Uterus (tissue), 4 donors: Measurements from ENCODE around the gene FAM168A. TPM values are rescaled to one million over a fixed set of nuclear protein-coding genes. Genes with fewer than 3 reads are reported as not detected.
A peak's percentile ranks its signal among the peaks of the same experiment; 100 is the strongest.

Experiments used
- DNase-seq, 2 donors: peaks; one replicate each; pipeline ENCODE4 v3.0.0-alpha.2; 2019 to 2020
- H3K27ac ChIP-seq, 2 donors: fragments of 200-600 bp; sonication (generic); 1 replicate in 1 of 2; 2 replicates in 1 of 2; pipeline ENCODE4 v1.5.1; 2016 to 2018
- H3K27me3 ChIP-seq, 2 donors: fragments of 200-600 bp; sonication (generic); one replicate each; pipeline ENCODE4 v1.5.1; 2018 to 2019; ENCODE audit warnings: control low read depth in 1 of 2
- H3K36me3 ChIP-seq, 2 donors: fragments of 200-600 bp; sonication (generic); one replicate each; pipeline ENCODE4 v1.5.1; 2019; ENCODE audit warnings: control low read depth in 1 of 2
- H3K4me1 ChIP-seq, 2 donors: fragments of 200-600 bp; sonication (generic); one replicate each; pipeline ENCODE4 v1.5.1; 2018 to 2019; ENCODE audit warnings: control low read depth in 1 of 2
- H3K4me3 ChIP-seq, 2 donors: fragments of 200-600 bp; sonication (generic); 1 replicate in 1 of 2; 2 replicates in 1 of 2; pipeline ENCODE4 v1.5.1; 2018 to 2019; ENCODE audit warnings: mild to moderate bottlenecking in 1 of 2
- H3K9me3 ChIP-seq, 2 donors: fragments of 200-600 bp; sonication (generic); one replicate each; pipeline ENCODE4 v1.5.1; 2019; ENCODE audit warnings: control low read depth in 1 of 2
- CTCF ChIP-seq, 4 experiments: fragments of 200-600 bp in 2 of 4; fragments of 450-650 bp in 2 of 4; sonication (generic) in 2 of 4; IDR thresholded peaks; one replicate each; pipeline ENCODE4 v1.5.1; 2016 to 2019; ENCODE audit warnings: antibody characterized with exemption in 4 of 4, mild to moderate bottlenecking in 2 of 4, moderate library complexity in 1 of 4
- POLR2A ChIP-seq, 2 donors: fragments of 450-650 bp; IDR thresholded peaks; one replicate each; pipeline ENCODE4 v1.6.1; 2016; ENCODE audit warnings: antibody characterized with exemption in 2 of 2, mild to moderate bottlenecking in 1 of 2, moderate library complexity in 1 of 2
- intact Hi-C: fragments of 100-400 bp; cut with DNase I; formaldehyde crosslinking; loops from one replicate; pipeline ENCODE4 v1.15.1; 2023; ENCODE audit warnings: low total_unique reads
- total RNA-seq, 4 donors: library from RNA; depleted of rRNA in 3 of 4; stranded (reverse); fragments of >200 nt in 3 of 4; gene quantifications; one replicate each; pipeline versions ENCODE4 v1.1.0 to v1.2.4, GENCODE V29; 2014 to 2023
- donor health status: DM: yes; HTN: yes; CAD: no.

Gene FAM168A
- total RNA-seq, 4 donors from 2014 or later = 7.9 to 50.3 (median 25.8) TPM

GRCh38 chr11:73360743-73361369 lies 237.1 kb downstream of the FAM168A start:
- no peak for TF ChIP-seq POLR2A (IDR thresholded peaks at IDR 0.05)
- no peak for TF ChIP-seq CTCF (IDR thresholded peaks at IDR 0.05)
- Histone ChIP-seq H3K36me3 (no peaks in the 10 kb centered on the region), H3K27me3 (no peaks in the 10 kb centered on the region), H3K4me1 (no peaks in the 10 kb centered on the region), H3K4me3 (no peak overlapping the region), H3K27ac (peak overlapping the region in 1 of 2 donors; percentile 56), H3K9me3 (no peaks in the 10 kb centered on the region)
- intact Hi-C loops = no loop called here
- no peak for DNase-seq

DNA sequence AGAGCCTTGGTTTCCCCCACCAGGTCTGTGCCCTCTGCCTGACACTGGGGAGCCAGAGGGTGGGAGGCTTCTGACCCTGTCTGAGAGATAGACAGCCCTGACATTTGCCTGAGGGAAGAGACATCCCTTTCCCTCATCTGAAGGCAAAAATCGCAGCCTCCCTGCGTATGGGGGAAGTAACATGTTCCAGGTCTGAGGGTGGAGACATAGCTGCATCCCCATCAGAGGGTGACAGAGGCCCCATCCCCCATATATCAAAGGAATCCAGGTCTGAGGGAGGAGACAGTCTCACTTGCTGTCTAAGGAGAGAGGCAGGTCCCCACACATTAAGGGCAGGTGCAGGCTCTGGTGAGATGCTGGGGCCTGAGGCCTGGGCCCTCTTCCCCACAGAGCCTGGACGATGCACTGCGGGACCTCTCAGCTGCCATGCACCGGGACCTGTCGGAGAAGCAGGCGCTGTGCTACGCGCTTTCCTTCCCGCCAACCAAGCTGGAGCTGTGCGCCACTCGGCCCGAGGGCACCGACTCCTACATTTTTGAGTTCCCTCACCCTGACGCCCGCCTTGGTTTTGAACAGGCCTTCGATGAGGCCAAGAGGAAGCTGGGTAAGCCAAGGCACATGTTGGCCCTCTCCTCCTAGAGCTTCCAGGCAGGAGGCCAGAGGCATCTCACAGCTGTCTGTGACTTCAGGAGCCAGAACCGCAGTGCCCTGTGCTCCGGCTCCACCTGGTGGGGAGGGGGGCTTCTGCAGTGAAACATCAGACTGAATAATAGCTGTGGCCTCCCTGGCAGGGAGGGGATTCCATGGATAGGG lies 237.8 kb downstream of the FAM168A start:
- H3K4me3 ChIP-seq = no peak overlapping the region
- H3K9me3 ChIP-seq = no peaks in the 10 kb centered on the region
- no peaks in the 10 kb centered on the region for H3K27me3 ChIP-seq
- DNase-seq = no peak
- intact Hi-C loops = no loop called here
- no peaks in the 10 kb centered on the region for H3K4me1 ChIP-seq
- TF ChIP-seq CTCF (IDR thresholded peaks at IDR 0.05) (no peak), POLR2A (IDR thresholded peaks at IDR 0.05) (no peak)
- peak overlapping the region; percentile 54 to 56 for H3K27ac ChIP-seq
- H3K36me3 ChIP-seq = no peaks in the 10 kb centered on the region

DNA sequence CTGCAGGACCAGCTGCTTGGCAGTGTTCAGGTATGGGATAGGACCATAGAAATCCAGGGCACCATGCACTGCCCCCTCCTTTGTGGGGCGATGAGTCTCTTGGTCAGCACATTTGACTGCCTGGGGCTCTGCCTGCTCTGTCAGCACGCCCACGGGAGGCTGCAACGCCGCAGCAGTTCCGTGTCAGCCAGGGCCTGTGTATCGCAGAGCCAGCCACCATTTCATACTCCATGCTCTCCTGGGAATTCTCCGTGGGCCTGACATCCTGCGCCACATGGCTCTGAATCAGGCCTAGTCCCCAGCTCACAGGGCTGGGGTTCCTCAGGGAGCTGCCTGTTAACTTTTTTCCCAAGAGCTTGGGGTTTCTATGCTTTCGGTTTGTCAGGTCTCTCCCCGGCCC lies 238.6 kb downstream of the FAM168A start:
- Histone ChIP-seq H3K4me3 (no peak overlapping the region), H3K9me3 (no peaks in the 10 kb centered on the region), H3K4me1 (no peaks in the 10 kb centered on the region), H3K27me3 (no peaks in the 10 kb centered on the region), H3K27ac (peak overlapping the region; percentile 54 to 56), H3K36me3 (no peaks in the 10 kb centered on the region)
- intact Hi-C loops = no loop called here
- DNase-seq = peak; percentile 44 to 62
- TF ChIP-seq POLR2A (IDR thresholded peaks at IDR 0.05) = no peak
- no peak for TF ChIP-seq CTCF (IDR thresholded peaks at IDR 0.05)

DNA sequence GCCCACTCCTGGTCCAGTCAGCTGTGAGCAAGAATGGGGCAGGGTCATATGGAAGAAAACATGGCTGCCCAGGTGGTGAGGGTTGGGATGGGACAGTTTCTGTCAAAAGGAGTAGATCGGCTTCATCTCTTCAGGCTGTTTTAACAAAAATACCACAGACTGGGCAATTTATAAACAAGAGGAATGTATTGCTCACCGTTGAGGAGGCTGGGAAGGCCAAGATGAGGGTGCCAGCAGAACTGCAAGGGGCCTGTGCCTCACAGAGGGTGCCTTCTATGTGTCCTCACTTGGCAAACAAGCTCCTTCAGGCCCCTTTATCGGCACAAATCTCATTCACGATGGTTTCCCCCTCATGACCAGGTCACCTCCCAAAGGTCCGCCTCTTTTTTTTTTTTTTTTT lies 239.8 kb downstream of the FAM168A start:
- H3K36me3 ChIP-seq = no peaks in the 10 kb centered on the region
- TF ChIP-seq CTCF (IDR thresholded peaks at IDR 0.05) (no peak), POLR2A (IDR thresholded peaks at IDR 0.05) (no peak)
- no peak overlapping the region for H3K27ac ChIP-seq
- no peaks in the 10 kb centered on the region for H3K9me3 ChIP-seq
- H3K27me3 ChIP-seq = no peaks in the 10 kb centered on the region
- H3K4me1 ChIP-seq = no peaks in the 10 kb centered on the region
- no peak for DNase-seq
- intact Hi-C loops = no loop called here
- H3K4me3 ChIP-seq = no peak overlapping the region
